ENCODE data around the gene SLC2A4RG. TPM values are rescaled to one million over a fixed set of nuclear protein-coding genes. Genes with fewer than 3 reads are reported as not detected.

Gene SLC2A4RG
- total and polyA plus RNA-seq, 2 donors (not counting 3 experiments of a cell fraction or from before 2014, with no cell fraction given), result 41.7 to 69.4 TPM

DNA sequence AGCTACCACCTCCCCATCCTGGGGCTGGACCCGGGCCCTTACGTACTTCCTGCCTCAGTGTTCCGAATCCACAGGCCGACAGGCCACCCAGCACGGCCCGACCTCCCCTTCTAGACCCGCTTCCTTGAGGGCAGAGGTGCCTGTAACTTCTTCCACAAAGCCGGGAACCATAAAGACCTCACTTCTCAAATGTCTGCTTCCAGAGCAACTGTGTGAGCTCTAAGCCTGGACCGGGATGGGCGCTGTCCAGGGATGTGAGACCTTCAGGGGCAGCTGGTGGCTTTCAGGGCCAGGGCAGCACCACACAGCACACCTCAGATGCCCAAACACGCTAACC is 9.3 kb downstream of the SLC2A4RG start:
- no peak overlapping the region for H3K4me3 ChIP-seq (replicated peaks in 1 of 3; ENCODE audit: insufficient read depth in 1 of 3, low read depth in 1 of 3, low read length in 3 of 3)
- ChIA-PET POLR2A (no interaction called here), CTCF (no interaction called here)
- intact Hi-C loops (cut with micrococcal nuclease), result no loop called here
- DNase-seq (ENCODE audit: low read depth, low spot score) (no peak), FAIRE-seq (no peak)
- no peaks in the 10 kb centered on the region for H3K9me3 ChIP-seq (replicated peaks; ENCODE audit: control insufficient read depth, insufficient read depth, low read length)
- no peak overlapping the region for H3K4me2 ChIP-seq (ENCODE audit: insufficient read depth, low read length)
- no peak overlapping the region for H3K27ac ChIP-seq (ENCODE audit: insufficient read depth, low read depth, low read length)
- dilution Hi-C loops (cut with MboI; ENCODE audit: extremely low pct_ligation_motif_present, low sequenced_read_pairs), result no loop called here
- H2AFZ ChIP-seq (ENCODE audit: low read depth, low read length), result no peak overlapping the region
- H3K27me3 ChIP-seq (ENCODE audit: control insufficient read depth in 2 of 2, insufficient read depth in 2 of 2, low read length in 2 of 2), result no peaks in the 10 kb centered on the region
- H4K20me1 ChIP-seq (replicated peaks; ENCODE audit: control insufficient read depth, extremely low read depth, insufficient read depth, low read length), result no peaks in the 10 kb centered on the region
- no peaks in the 10 kb centered on the region for H3K79me2 ChIP-seq (ENCODE audit: control insufficient read depth, insufficient read depth, low read length)
- no peaks in the 10 kb centered on the region for H3K9me1 ChIP-seq (replicated peaks; ENCODE audit: control insufficient read depth, extremely low read depth, insufficient read depth, low read length)
- no TSS peak for BruUV-seq (replicated peaks)
- H3K4me1 ChIP-seq (ENCODE audit: control insufficient read depth, extremely low read depth, insufficient read depth, low read length), result no peaks in the 10 kb centered on the region
- H3K36me3 ChIP-seq (ENCODE audit: control insufficient read depth in 2 of 2, extremely low read depth in 1 of 2, insufficient read depth in 2 of 2, low read length in 2 of 2), result no peaks in the 10 kb centered on the region
- no peak overlapping the region for H3K9ac ChIP-seq (replicated peaks; ENCODE audit: extremely low read depth, insufficient read depth, low read length)
- TF ChIP-seq GATA2 (IDR thresholded peaks at IDR 0.05; ENCODE audit: insufficient read depth, insufficient read length, low read depth, low read length), result no peak
- TF ChIP-seq POLR2A (IDR thresholded peaks at IDR 0.05; ENCODE audit: low read depth, low read length), result no peak
- TF ChIP-seq JUN (IDR thresholded peaks at IDR 0.05; ENCODE audit: borderline replicate concordance, insufficient read depth, insufficient read length, low read depth), result no peak
- TF ChIP-seq, protein P1, sequence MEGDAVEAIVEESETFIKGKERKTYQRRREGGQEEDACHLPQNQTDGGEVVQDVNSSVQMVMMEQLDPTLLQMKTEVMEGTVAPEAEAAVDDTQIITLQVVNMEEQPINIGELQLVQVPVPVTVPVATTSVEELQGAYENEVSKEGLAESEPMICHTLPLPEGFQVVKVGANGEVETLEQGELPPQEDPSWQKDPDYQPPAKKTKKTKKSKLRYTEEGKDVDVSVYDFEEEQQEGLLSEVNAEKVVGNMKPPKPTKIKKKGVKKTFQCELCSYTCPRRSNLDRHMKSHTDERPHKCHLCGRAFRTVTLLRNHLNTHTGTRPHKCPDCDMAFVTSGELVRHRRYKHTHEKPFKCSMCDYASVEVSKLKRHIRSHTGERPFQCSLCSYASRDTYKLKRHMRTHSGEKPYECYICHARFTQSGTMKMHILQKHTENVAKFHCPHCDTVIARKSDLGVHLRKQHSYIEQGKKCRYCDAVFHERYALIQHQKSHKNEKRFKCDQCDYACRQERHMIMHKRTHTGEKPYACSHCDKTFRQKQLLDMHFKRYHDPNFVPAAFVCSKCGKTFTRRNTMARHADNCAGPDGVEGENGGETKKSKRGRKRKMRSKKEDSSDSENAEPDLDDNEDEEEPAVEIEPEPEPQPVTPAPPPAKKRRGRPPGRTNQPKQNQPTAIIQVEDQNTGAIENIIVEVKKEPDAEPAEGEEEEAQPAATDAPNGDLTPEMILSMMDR (IDR thresholded peaks at IDR 0.05; ENCODE audit: extremely low read depth in 1 of 2, insufficient read depth in 1 of 2, low read depth in 1 of 2, low read length in 2 of 2), result no peak
- TF ChIP-seq POLR2AphosphoS5 (IDR thresholded peaks at IDR 0.05; ENCODE audit: insufficient read depth, low read depth, low read length), result no peak
